GM19351 (cell line): ENCODE measurements around the gene PPIF.
A peak's percentile ranks its signal among the peaks of the same experiment; 100 is the strongest.

ENCODE experiments used
- ATAC-seq: cut with Tn5 transposase; IDR thresholded peaks from one replicate; pipeline ENCODE4 v1.9.1; 2021; ENCODE audit warnings: mild to moderate bottlenecking, moderate library complexity; ENCODE audit not compliant: unreplicated experiment

Gene PPIF

GRCh38 chr10:79399223-79399831 lies 52.1 kb downstream of the PPIF start:
- no peak for ATAC-seq

- ATAC-seq, result peak; percentile 86
Observed at GRCh38 chr10:79400146-79401004, 53.1 kb downstream of the PPIF start.

DNA sequence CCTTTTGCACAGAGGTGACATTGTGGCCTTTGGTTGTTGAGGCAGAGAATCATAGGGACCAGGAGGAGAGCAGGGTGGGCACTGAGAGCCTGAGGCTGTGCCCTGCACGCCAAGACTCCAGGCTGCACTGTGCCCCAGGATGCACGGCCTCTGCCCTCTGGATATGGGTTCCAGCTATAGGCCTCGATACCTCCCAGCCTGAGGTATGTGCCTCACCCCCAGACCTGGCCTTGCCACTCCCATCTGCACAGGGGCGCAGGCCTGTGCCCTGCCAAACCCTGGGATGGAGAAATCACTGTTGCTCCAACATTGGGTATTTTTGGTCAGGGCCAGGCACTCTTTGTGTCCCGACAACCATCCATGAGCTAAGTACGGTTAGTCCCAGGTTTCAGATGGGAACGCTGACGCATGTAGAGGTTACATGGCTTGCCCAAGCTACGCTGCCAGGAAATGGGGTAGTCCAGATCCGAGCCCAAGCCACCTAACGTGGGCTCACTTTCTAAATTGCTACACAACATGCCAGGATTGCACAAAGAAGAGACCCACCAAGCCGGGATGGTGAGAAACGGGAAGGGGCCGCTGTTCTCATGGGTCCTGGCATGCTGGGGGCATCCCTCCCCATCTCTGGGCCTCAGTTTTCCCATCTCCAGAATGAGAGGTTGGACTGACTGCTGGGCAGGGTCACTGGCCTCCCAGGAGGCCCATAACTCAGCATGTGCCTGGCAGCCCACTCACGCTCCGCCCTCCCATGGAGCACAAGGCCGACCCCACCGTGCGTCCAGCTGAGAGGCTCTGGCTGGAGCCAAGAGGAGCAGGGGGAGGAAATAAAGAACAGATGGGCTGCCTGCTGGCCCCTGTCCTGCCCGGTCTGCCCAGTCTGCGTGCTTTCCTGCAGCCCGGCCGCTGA lies 54.0 kb downstream of the PPIF start:
- ATAC-seq, result no peak

GRCh38 chr10:79402625-79402946 lies 55.3 kb downstream of the PPIF start:
- ATAC-seq, result no peak

GRCh38 chr10:79402951-79403350 lies 55.7 kb downstream of the PPIF start:
- ATAC-seq, result no peak

DNA sequence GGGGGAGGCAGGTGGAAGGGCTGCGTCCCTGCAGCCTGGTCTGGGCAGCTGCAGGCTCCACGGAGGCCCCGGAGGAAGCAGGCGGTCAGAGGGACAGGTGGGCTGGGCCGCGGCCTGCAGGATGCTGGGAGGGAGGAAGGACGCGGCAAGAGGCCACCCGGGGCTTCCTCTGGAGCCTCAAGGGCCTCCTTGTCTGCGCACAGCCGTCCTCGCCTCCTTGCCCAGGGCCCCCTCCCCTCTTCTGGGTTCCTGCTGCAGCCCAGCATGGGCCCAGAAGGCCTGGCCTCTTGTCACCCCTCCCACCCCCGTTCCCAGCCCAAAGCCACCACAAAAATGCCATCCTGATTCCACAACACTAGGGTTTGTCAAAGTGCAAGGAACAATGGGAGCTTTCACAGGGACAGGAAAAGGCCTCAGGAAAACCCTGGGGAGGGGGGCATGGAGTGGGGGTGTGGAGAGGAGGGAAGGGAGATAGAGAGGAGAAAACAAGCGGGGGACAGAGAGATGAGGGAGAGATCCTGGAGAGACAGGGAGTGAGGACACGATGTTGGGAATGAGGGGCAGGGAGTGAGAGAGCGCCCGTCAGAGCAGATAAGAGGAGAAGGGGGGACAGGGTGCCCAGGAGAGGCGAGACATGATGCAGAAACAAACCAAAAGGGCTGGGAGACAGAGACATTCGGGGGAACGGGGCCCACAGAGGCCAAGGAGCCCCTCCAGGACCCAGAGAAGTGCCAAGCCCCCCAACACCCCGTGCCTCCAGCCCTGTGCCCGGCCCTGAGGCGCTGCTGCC lies 56.4 kb downstream of the PPIF start:
- no peak for ATAC-seq

DNA sequence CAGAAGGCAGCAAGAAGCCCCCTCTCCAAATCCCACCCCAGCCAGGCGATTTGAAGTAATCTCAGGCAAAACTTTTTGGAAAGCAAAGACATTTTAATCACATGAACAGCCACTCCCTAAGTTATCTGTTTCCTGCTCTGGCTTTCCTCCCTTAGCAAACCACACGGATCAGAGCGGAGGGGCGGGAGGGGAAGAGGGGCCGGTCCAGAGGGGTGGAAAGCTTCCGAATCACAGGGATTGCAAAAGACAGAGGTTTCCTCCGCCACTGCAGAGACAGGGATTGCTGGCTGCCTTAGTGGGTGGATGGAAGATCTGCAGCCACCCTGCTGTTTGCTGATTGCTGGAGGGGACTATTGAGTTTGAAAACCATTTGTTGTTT lies 57.0 kb downstream of the PPIF start:
- ATAC-seq, result no peak

- no peak for ATAC-seq
Observed at GRCh38 chr10:79404690-79405131, 57.4 kb downstream of the PPIF start.
